ENCODE measurements around the gene RTL10.

RTL10 gene

DNA sequence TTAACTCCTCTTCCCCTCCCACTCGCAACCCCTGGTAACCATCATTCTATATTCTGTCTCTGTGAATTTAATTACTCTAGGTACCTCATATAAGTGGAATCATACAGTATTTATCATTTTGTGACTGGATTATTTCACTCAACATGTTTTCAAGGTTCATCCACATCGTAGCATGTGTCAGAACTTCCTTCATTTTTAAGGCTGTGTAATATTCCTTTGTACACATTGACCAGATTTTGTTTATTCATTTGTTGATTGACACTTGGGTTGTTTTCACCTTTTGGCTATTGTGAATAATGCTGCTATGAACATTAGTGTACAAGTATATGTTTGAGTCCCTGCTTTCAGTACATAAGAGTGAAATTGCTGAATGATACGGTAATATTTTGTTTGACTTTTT, 2.7 kb upstream of the RTL10 start:
- Histone ChIP-seq H4K20me1 (ENCODE audit: low read depth, low read length) (no peaks in the 10 kb centered on the region), H3K4me2 (ENCODE audit: low read depth, low read length, poor library complexity, severe bottlenecking) (no peak overlapping the region), H3K9me3 (ENCODE audit: insufficient read depth, low read length) (no peaks in the 10 kb centered on the region), H2AFZ (ENCODE audit: low read depth, low read length, severe bottlenecking) (no peak overlapping the region), H3K27ac (ENCODE audit: low read depth, low read length) (no peak overlapping the region), H3K9ac (ENCODE audit: low read length) (no peak overlapping the region), H3K9me2 (replicated peaks; ENCODE audit: insufficient read depth, low read length) (no peaks in the 10 kb centered on the region), H3K27me3 (ENCODE audit: low read length) (no peaks in the 10 kb centered on the region), H3K4me3 (ENCODE audit: insufficient read depth, low read length, poor library complexity, severe bottlenecking) (no peak overlapping the region), H3F3A (ENCODE audit: insufficient read depth) (no peaks in the 10 kb centered on the region), H3K36me3 (ENCODE audit: low read length) (no peaks in the 10 kb centered on the region), H3K79me2 (ENCODE audit: insufficient read depth, low read length) (peaks cover 29% of the 10 kb centered on the region)
- TF ChIP-seq CTCF (IDR thresholded peaks at IDR 0.05; ENCODE audit: insufficient read depth, low read length, poor library complexity, severe bottlenecking) (no peak), EZH2phosphoT487 (conservative IDR thresholded peaks at IDR 0.05; ENCODE audit: low read length) (no peak)

- TF ChIP-seq CTCF (IDR thresholded peaks at IDR 0.05; ENCODE audit: insufficient read depth, low read length, poor library complexity, severe bottlenecking) (no peak), EZH2phosphoT487 (conservative IDR thresholded peaks at IDR 0.05; ENCODE audit: low read length) (no peak)
- Histone ChIP-seq H2AFZ (ENCODE audit: low read depth, low read length, severe bottlenecking) (peak overlapping the region; percentile 64), H3K4me2 (ENCODE audit: low read depth, low read length, poor library complexity, severe bottlenecking) (peak overlapping the region; percentile 81), H3K27ac (ENCODE audit: low read depth, low read length) (peak overlapping the region; percentile 71), H3K9me3 (ENCODE audit: insufficient read depth, low read length) (no peaks in the 10 kb centered on the region), H3K79me2 (ENCODE audit: insufficient read depth, low read length) (peaks cover 29% of the 10 kb centered on the region), H3K9ac (ENCODE audit: low read length) (peak overlapping the region; percentile 97), H3F3A (ENCODE audit: insufficient read depth) (no peaks in the 10 kb centered on the region), H3K36me3 (ENCODE audit: low read length) (no peaks in the 10 kb centered on the region), H3K27me3 (ENCODE audit: low read length) (no peaks in the 10 kb centered on the region), H3K9me2 (replicated peaks; ENCODE audit: insufficient read depth, low read length) (no peaks in the 10 kb centered on the region), H3K4me3 (ENCODE audit: insufficient read depth, low read length, poor library complexity, severe bottlenecking) (peak overlapping the region; percentile 70), H4K20me1 (ENCODE audit: low read depth, low read length) (no peaks in the 10 kb centered on the region)
Observed at GRCh38 chr22:19855504-19856409, 1.1 kb upstream of the RTL10 start.

- peak overlapping the region; percentile 78 for H3K4me3 ChIP-seq (ENCODE audit: insufficient read depth, low read length, poor library complexity, severe bottlenecking)
- H3F3A ChIP-seq (ENCODE audit: insufficient read depth), result no peaks in the 10 kb centered on the region
- no peaks in the 10 kb centered on the region for H3K27me3 ChIP-seq (ENCODE audit: low read length)
- peak overlapping the region; percentile 97 for H3K9ac ChIP-seq (ENCODE audit: low read length)
- TF ChIP-seq CTCF (IDR thresholded peaks at IDR 0.05; ENCODE audit: insufficient read depth, low read length, poor library complexity, severe bottlenecking), result no peak
- TF ChIP-seq EZH2phosphoT487 (conservative IDR thresholded peaks at IDR 0.05; ENCODE audit: low read length), result no peak
- H3K79me2 ChIP-seq (ENCODE audit: insufficient read depth, low read length), result peaks cover 29% of the 10 kb centered on the region
- no peak overlapping the region for H2AFZ ChIP-seq (ENCODE audit: low read depth, low read length, severe bottlenecking)
- no peaks in the 10 kb centered on the region for H3K9me2 ChIP-seq (replicated peaks; ENCODE audit: insufficient read depth, low read length)
- H3K4me2 ChIP-seq (ENCODE audit: low read depth, low read length, poor library complexity, severe bottlenecking), result peak overlapping the region; percentile 60
- H3K27ac ChIP-seq (ENCODE audit: low read depth, low read length), result peak overlapping the region; percentile 9
- no peaks in the 10 kb centered on the region for H3K36me3 ChIP-seq (ENCODE audit: low read length)
- H4K20me1 ChIP-seq (ENCODE audit: low read depth, low read length), result no peaks in the 10 kb centered on the region
- H3K9me3 ChIP-seq (ENCODE audit: insufficient read depth, low read length), result no peaks in the 10 kb centered on the region
Observed at GRCh38 chr22:19853879-19854777, 546 bp downstream of the RTL10 start.
